Measurements from ENCODE around the gene HJURP.

- TF ChIP-seq, protein P1, sequence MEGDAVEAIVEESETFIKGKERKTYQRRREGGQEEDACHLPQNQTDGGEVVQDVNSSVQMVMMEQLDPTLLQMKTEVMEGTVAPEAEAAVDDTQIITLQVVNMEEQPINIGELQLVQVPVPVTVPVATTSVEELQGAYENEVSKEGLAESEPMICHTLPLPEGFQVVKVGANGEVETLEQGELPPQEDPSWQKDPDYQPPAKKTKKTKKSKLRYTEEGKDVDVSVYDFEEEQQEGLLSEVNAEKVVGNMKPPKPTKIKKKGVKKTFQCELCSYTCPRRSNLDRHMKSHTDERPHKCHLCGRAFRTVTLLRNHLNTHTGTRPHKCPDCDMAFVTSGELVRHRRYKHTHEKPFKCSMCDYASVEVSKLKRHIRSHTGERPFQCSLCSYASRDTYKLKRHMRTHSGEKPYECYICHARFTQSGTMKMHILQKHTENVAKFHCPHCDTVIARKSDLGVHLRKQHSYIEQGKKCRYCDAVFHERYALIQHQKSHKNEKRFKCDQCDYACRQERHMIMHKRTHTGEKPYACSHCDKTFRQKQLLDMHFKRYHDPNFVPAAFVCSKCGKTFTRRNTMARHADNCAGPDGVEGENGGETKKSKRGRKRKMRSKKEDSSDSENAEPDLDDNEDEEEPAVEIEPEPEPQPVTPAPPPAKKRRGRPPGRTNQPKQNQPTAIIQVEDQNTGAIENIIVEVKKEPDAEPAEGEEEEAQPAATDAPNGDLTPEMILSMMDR (conservative IDR thresholded peaks at IDR 0.05), result no peak
- TF ChIP-seq EZH2 (IDR thresholded peaks at IDR 0.05; ENCODE audit: low read depth), result no peak
These were observed 16.6 kb downstream of the HJURP start for GRCh38 chr2:233837694-233838229.

Measured in PC-9 (cell line).